GM23338 (cell line): ENCODE results near the gene LPP. TPM values are rescaled to one million over a fixed set of nuclear protein-coding genes. Genes with fewer than 3 reads are reported as not detected.

Source experiments
- ATAC-seq: fragments of 200-7000 bp; cut with Tn5 transposase; 3 replicates; pipeline ENCODE4 v1.9.1; 2020
- DNase-seq: peaks from one replicate; pipeline ENCODE4 v3.0.0-alpha.2; 2015; ENCODE audit warnings: low spot score
- H2AFZ ChIP-seq: fragments of 200-600 bp; sonication (generic); 2 replicates; pipeline ENCODE4 v1.8.0; 2016; ENCODE audit warnings: antibody characterized with exemption, mild to moderate bottlenecking, moderate library complexity
- H3F3A ChIP-seq: fragments of 200-600 bp; sonication (generic); replicated peaks from 2 replicates; pipeline ENCODE4 v1.8.0; 2017; ENCODE audit warnings: antibody characterized with exemption, mixed run types, low read depth
- H3K27ac ChIP-seq: fragments of 200-600 bp; sonication (generic); 2 replicates; pipeline ENCODE4 v1.6.1; 2016; ENCODE audit warnings: low read depth
- H3K27me3 ChIP-seq: fragments of 200-600 bp; sonication (generic); 2 replicates; pipeline ENCODE4 v1.8.0; 2016; ENCODE audit warnings: mild to moderate bottlenecking, mixed run types, moderate library complexity; ENCODE audit not compliant: insufficient read depth
- H3K36me3 ChIP-seq: fragments of 200-600 bp; sonication (generic); 2 replicates; pipeline ENCODE4 v1.8.0; 2016; ENCODE audit warnings: mild to moderate bottlenecking; ENCODE audit not compliant: insufficient read depth
- H3K4me1 ChIP-seq: fragments of 200-600 bp; sonication (generic); 2 replicates; pipeline ENCODE4 v1.8.0; 2016; ENCODE audit warnings: mild to moderate bottlenecking, moderate library complexity; ENCODE audit not compliant: insufficient read depth
- H3K4me2 ChIP-seq: fragments of 200-600 bp; sonication (generic); 2 replicates; pipeline ENCODE4 v1.7.1; 2017; ENCODE audit warnings: mixed run types
- H3K4me3 ChIP-seq: fragments of 200-600 bp; sonication (generic); 2 replicates; pipeline ENCODE4 v1.6.1; 2016; ENCODE audit warnings: mixed run types
- H3K79me2 ChIP-seq: fragments of 200-600 bp; sonication (generic); replicated peaks from 2 replicates; pipeline ENCODE4 v1.8.0; 2017; ENCODE audit warnings: mild to moderate bottlenecking; ENCODE audit not compliant: insufficient read depth
- H3K9me2 ChIP-seq: fragments of 200-600 bp; sonication (generic); 2 replicates; pipeline ENCODE4 v1.8.0; 2017; ENCODE audit not compliant: insufficient read depth
- H4K20me1 ChIP-seq: fragments of 200-600 bp; sonication (generic); replicated peaks from 2 replicates; pipeline ENCODE4 v1.8.0; 2017; ENCODE audit warnings: mild to moderate bottlenecking; ENCODE audit not compliant: insufficient read depth
- H3K27ac Mint-ChIP-seq: 2 replicates; pipeline ENCODE4 v1.8.0; 2020; ENCODE audit warnings: inconsistent platforms, mild to moderate bottlenecking, moderate library complexity, mixed read lengths
- H3K27me3 Mint-ChIP-seq: 3 replicates; pipeline ENCODE4 v1.8.0; 2022; ENCODE audit warnings: low read depth, mild to moderate bottlenecking, moderate library complexity, mixed read lengths, inconsistent platforms; ENCODE audit not compliant: insufficient read depth, poor library complexity
- H3K36me3 Mint-ChIP-seq: 3 replicates; pipeline ENCODE4 v1.8.0; 2021; ENCODE audit warnings: low read depth, mild to moderate bottlenecking, inconsistent platforms, moderate library complexity, mixed read lengths
- H3K4me1 Mint-ChIP-seq: 3 replicates; pipeline ENCODE4 v1.8.0; 2020; ENCODE audit warnings: mild to moderate bottlenecking, inconsistent platforms, mixed read lengths
- H3K4me3 Mint-ChIP-seq: 3 replicates; pipeline ENCODE4 v1.8.0; 2021; ENCODE audit warnings: moderate library complexity, mild to moderate bottlenecking, inconsistent platforms, mixed read lengths
- H3K9me3 Mint-ChIP-seq: 3 replicates; pipeline ENCODE4 v1.8.0; 2020; ENCODE audit warnings: moderate library complexity, mild to moderate bottlenecking, inconsistent platforms, mixed read lengths
- CTCF ChIP-seq, 2 experiments: fragments of 200-600 bp in 1 of 2; sonication (generic) in 1 of 2; conservative IDR thresholded peaks; 2 replicates each; pipeline versions ENCODE4 v1.5.1 to v1.6.1; 2016 to 2017; ENCODE audit warnings: antibody characterized with exemption in 2 of 2, low read depth in 2 of 2, mild to moderate bottlenecking in 2 of 2, moderate library complexity in 1 of 2
- EZH2 ChIP-seq: fragments of 200-600 bp; sonication (generic); IDR thresholded peaks from one replicate; pipeline ENCODE4 v1.8.0; 2017; ENCODE audit warnings: antibody characterized with exemption, mild to moderate bottlenecking, low read depth; ENCODE audit not compliant: unreplicated experiment
- REST ChIP-seq: IDR thresholded peaks from one replicate; pipeline ENCODE4 v1.6.1; 2018; ENCODE audit warnings: antibody characterized with exemption; ENCODE audit not compliant: unreplicated experiment
- STAT1 ChIP-seq: IDR thresholded peaks from one replicate; pipeline ENCODE4 v1.6.1; 2016; ENCODE audit warnings: antibody characterized with exemption; ENCODE audit not compliant: unreplicated experiment
- ZNF114 ChIP-seq: fragments of 250-450 bp; sonication (Bioruptor Pico); IDR thresholded peaks from 2 replicates; pipeline ENCODE4 v1.5.0; 2020; ENCODE audit warnings: mild to moderate bottlenecking, moderate library complexity
- ZNF331 ChIP-seq: fragments of 250-450 bp; sonication (Bioruptor Pico); IDR thresholded peaks from 2 replicates; pipeline ENCODE4 v1.5.0; 2020; ENCODE audit warnings: low read depth, mild to moderate bottlenecking, moderate library complexity
- polyA plus RNA-seq: library from polyadenylated mRNA; unstranded; fragments of >200 nt; fragmentation: Nextera tagmentation; extraction: Ambion mirVana; gene quantifications from 2 replicates; pipeline ENCODE4 v1.2.1, GENCODE V29; 2016
- total RNA-seq: library from RNA; depleted of rRNA; stranded (reverse); fragments of >200 nt; shearing (Covaris generic); gene quantifications from 2 replicates; pipeline ENCODE4 v1.2.3, GENCODE V29; 2014
- TF ChIP-seq, protein P1 (sequence below): IDR thresholded peaks from 2 replicates; pipeline ENCODE4 v1.6.1; 2016; ENCODE audit warnings: antibody characterized with exemption

Gene LPP
- total and polyA plus RNA-seq, 2 experiments from 2014 or later = 23.0 to 35.2 TPM

GRCh38 chr3:188526057-188526456 lies 372.1 kb downstream of the LPP start:
- Mint-ChIP-seq H3K27ac (no peak overlapping the region), H3K36me3 (no peaks in the 10 kb centered on the region), H3K4me3 (no peak overlapping the region), H3K4me1 (no peaks in the 10 kb centered on the region; the same call in 2 of the 3 replicates), H3K9me3 (no peaks in the 10 kb centered on the region), H3K27me3 (no peaks in the 10 kb centered on the region)
- ATAC-seq (no peak), DNase-seq (no peak)
- H4K20me1 ChIP-seq = no peaks in the 10 kb centered on the region
- TF ChIP-seq STAT1 = no peak
- H3K27ac ChIP-seq = no peak overlapping the region
- no peaks in the 10 kb centered on the region for H3K27me3 ChIP-seq
- H3F3A ChIP-seq = no peaks in the 10 kb centered on the region
- no peak overlapping the region for H3K4me2 ChIP-seq
- no peaks in the 10 kb centered on the region for H3K4me1 ChIP-seq
- no peaks in the 10 kb centered on the region for H3K36me3 ChIP-seq
- H3K9me2 ChIP-seq = no peaks in the 10 kb centered on the region
- H3K79me2 ChIP-seq = no peaks in the 10 kb centered on the region
- H3K4me3 ChIP-seq = no peak overlapping the region
- H2AFZ ChIP-seq = no peak overlapping the region

DNA sequence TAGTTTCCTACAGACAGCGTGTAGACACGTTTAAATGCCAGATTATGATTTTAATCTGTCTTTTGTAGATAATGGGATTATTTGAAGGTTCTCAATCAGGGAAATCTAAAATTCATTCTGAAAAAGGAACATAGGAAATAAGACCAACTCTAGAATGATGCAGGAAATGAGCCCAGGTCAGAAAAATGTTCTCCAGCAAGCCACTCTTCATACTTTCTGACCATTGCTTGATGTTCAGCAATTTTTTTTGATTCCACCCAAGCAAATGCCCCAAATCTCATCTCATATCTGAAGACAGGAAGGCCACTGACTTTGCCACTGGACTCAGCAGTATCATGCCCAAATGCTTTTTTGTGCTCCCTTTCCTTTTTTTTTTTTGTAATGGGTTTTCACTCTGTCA lies 373.4 kb downstream of the LPP start:
- no peak overlapping the region for H3K4me3 ChIP-seq
- no peaks in the 10 kb centered on the region for H3K36me3 Mint-ChIP-seq
- ATAC-seq = no peak
- H2AFZ ChIP-seq = no peak overlapping the region
- H3K27me3 ChIP-seq = no peaks in the 10 kb centered on the region
- H3K27me3 Mint-ChIP-seq = no peaks in the 10 kb centered on the region
- H3K79me2 ChIP-seq = no peaks in the 10 kb centered on the region
- H3K27ac ChIP-seq = no peak overlapping the region
- no peaks in the 10 kb centered on the region for H3F3A ChIP-seq
- TF ChIP-seq ZNF331 (CRISPR knock-in tag) = no peak
- TF ChIP-seq EZH2 = no peak
- TF ChIP-seq ZNF114 (CRISPR knock-in tag) = no peak
- TF ChIP-seq, protein P1, sequence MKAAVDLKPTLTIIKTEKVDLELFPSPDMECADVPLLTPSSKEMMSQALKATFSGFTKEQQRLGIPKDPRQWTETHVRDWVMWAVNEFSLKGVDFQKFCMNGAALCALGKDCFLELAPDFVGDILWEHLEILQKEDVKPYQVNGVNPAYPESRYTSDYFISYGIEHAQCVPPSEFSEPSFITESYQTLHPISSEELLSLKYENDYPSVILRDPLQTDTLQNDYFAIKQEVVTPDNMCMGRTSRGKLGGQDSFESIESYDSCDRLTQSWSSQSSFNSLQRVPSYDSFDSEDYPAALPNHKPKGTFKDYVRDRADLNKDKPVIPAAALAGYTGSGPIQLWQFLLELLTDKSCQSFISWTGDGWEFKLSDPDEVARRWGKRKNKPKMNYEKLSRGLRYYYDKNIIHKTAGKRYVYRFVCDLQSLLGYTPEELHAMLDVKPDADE = no peak
- TF ChIP-seq STAT1 = no peak
- TF ChIP-seq REST = no peak
- no peak for TF ChIP-seq CTCF (conservative IDR thresholded peaks at IDR 0.05; ENCODE audit: low read depth in 2 of 2)
- H3K4me1 Mint-ChIP-seq = no peaks in the 10 kb centered on the region; the same call in 2 of the 3 replicates
- DNase-seq = no peak
- no peaks in the 10 kb centered on the region for H4K20me1 ChIP-seq
- H3K9me3 Mint-ChIP-seq = no peaks in the 10 kb centered on the region
- no peaks in the 10 kb centered on the region for H3K36me3 ChIP-seq
- H3K4me1 ChIP-seq = no peaks in the 10 kb centered on the region
- no peak overlapping the region for H3K4me2 ChIP-seq
- no peak overlapping the region for H3K4me3 Mint-ChIP-seq
- H3K9me2 ChIP-seq = no peaks in the 10 kb centered on the region
- no peak overlapping the region for H3K27ac Mint-ChIP-seq
